ENCODE data around the gene TRAPPC2B.
"Not testable (repeated sequence)": the region's sequence is repeated elsewhere in the genome, so short reads cannot be mapped to it uniquely, and the experiment has no call there.

Gene TRAPPC2B

DNA sequence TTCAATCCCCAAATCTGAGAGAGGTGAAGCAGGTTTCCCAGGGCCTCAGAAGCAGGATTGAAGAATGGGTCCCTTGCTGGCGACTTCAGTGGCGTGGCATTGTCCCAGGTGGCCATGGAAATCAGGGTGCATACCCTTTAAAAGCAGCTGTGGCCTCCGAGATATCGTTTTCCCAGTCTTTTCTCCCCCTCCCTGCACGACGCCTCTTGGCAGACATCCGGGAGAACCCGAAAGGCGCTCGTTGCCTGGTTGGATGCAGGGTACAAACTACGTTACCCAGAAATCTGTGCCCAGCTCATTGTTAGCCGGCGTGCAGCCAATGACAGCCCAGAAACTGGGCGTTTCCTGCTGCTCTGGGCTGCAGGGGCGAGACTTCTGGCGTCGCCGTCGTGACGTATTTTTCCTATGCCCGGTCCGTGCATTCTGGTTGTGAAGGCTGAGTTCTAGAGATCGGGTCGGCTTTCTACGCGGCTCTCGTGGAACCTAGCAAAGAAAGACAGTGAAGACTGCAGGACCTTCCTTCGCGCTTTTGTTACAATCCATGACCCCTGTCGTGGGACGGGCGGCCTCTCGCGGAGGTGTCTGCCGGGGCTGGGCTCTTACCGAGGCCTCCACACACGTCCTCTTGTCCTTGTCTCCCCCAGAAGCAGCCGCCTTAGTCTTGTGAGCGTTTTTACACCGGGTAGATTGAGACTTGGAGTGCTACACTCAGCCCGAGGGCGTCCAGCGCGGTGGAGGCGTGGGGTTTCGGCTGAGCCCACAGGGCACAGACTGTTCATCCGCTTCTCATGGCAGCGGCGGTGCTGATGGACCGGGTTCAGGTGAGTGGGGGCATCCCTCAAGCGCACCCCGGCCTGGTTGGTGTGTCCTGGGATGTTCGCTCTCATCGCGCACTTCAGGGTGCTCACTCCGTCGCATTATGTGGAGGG, 12.2 kb upstream of the TRAPPC2B start, which contains the start of gene ZNF304:
Gene ZNF304 (plus strand): TSS at position 395 of the 929 bp plus-strand sequence. CDS start 394 bp downstream, at position 789.
- Mint-ChIP-seq H3K4me1 (ENCODE audit: low read depth) (peaks cover 17% of the 10 kb centered on the region), H3K4me3 (peak within 1 kb of the TSS; percentile 93), H3K36me3 (ENCODE audit: low read depth) (peaks cover 55% of the 10 kb centered on the region), H3K27me3 (ENCODE audit: low read depth) (no peaks in the 10 kb centered on the region), H3K9me3 (peaks cover 51% of the 10 kb centered on the region), H3K27ac (peak within 1 kb of the TSS; percentile 83)
- DNase-seq (ENCODE audit: low spot score): peak; percentile 87

GRCh38 chr19:57351867-57352266, 11.5 kb upstream of the TRAPPC2B start:
- peaks cover 17% of the 10 kb centered on the region for H3K4me1 Mint-ChIP-seq (ENCODE audit: low read depth)
- H3K27ac Mint-ChIP-seq: peak overlapping the region; percentile 83
- H3K9me3 Mint-ChIP-seq: peaks cover 57% of the 10 kb centered on the region
- H3K4me3 Mint-ChIP-seq: peak overlapping the region; percentile 93
- DNase-seq (ENCODE audit: low spot score): no peak
- H3K27me3 Mint-ChIP-seq (ENCODE audit: low read depth): no peaks in the 10 kb centered on the region
- H3K36me3 Mint-ChIP-seq (ENCODE audit: low read depth): peaks cover 62% of the 10 kb centered on the region

GRCh38 chr19:57355916-57356315, 7.4 kb upstream of the TRAPPC2B start:
- Mint-ChIP-seq H3K27me3 (ENCODE audit: low read depth) (no peaks in the 10 kb centered on the region), H3K4me1 (ENCODE audit: low read depth) (peaks cover 15% of the 10 kb centered on the region), H3K4me3 (no peak overlapping the region), H3K27ac (no peak overlapping the region), H3K36me3 (ENCODE audit: low read depth) (peaks cover 82% of the 10 kb centered on the region), H3K9me3 (peaks cover 75% of the 10 kb centered on the region)
- DNase-seq (ENCODE audit: low spot score): no peak

DNA sequence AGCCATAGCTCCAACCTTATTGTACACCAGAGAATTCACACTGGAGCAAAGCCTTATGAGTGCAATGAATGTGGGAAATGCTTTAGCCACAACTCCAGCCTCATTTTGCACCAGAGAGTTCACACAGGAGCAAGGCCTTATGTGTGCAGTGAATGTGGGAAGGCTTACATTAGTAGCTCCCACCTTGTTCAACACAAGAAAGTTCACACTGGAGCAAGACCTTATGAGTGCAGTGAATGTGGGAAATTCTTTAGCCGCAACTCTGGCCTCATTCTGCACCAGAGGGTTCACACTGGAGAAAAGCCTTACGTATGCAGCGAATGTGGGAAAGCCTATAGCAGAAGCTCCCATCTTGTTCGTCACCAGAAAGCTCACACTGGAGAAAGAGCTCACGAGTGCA, 5.9 kb upstream of the TRAPPC2B start:
- Mint-ChIP-seq H3K27ac (no peak overlapping the region), H3K36me3 (ENCODE audit: low read depth) (peaks cover 74% of the 10 kb centered on the region), H3K4me1 (ENCODE audit: low read depth) (peaks cover 5% of the 10 kb centered on the region)

GRCh38 chr19:57359300-57359699, 4.1 kb upstream of the TRAPPC2B start:
- H3K27me3 Mint-ChIP-seq (ENCODE audit: low read depth): peaks cover 3% of the 10 kb centered on the region
- H3K4me3 Mint-ChIP-seq: no peak overlapping the region
- peaks cover 10% of the 10 kb centered on the region for H3K4me1 Mint-ChIP-seq (ENCODE audit: low read depth)
- H3K27ac Mint-ChIP-seq: no peak overlapping the region
- DNase-seq (ENCODE audit: low spot score): no peak
- peaks cover 65% of the 10 kb centered on the region for H3K9me3 Mint-ChIP-seq
- H3K36me3 Mint-ChIP-seq (ENCODE audit: low read depth): peaks cover 66% of the 10 kb centered on the region

More for the DNA sequence above, 5.9 kb upstream of the TRAPPC2B start:
- Mint-ChIP-seq H3K27me3 (ENCODE audit: low read depth) (no peaks in the 10 kb centered on the region), H3K4me3 (no peak overlapping the region), H3K9me3 (peaks cover 69% of the 10 kb centered on the region)
- no peak for DNase-seq (ENCODE audit: low spot score)

DNA sequence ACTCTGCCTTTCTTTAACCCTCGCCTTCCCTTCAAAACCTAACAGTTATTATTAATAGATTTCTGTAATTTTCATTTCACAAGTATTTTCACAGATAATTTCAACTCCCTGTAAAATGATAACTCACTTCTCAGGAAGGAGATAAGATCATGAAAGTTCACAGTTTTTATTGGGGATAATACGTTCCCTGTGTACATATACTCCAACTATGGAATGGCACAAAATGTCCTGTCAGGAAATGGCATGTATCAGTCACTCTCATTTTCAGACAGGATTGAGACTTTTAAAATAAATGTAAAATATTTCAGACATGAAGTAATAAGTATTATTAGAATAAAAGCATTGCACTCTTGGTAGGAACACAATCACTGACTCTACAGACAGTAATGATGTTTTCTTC, 932 bp upstream of the TRAPPC2B start:
- Mint-ChIP-seq H3K27ac (no peak overlapping the region), H3K27me3 (ENCODE audit: low read depth) (peaks cover 3% of the 10 kb centered on the region), H3K9me3 (peaks cover 42% of the 10 kb centered on the region), H3K4me3 (peak overlapping the region; percentile 94), H3K36me3 (ENCODE audit: low read depth) (peaks cover 38% of the 10 kb centered on the region), H3K4me1 (ENCODE audit: low read depth) (peaks cover 10% of the 10 kb centered on the region)
- DNase-seq (ENCODE audit: low spot score): no peak

DNA sequence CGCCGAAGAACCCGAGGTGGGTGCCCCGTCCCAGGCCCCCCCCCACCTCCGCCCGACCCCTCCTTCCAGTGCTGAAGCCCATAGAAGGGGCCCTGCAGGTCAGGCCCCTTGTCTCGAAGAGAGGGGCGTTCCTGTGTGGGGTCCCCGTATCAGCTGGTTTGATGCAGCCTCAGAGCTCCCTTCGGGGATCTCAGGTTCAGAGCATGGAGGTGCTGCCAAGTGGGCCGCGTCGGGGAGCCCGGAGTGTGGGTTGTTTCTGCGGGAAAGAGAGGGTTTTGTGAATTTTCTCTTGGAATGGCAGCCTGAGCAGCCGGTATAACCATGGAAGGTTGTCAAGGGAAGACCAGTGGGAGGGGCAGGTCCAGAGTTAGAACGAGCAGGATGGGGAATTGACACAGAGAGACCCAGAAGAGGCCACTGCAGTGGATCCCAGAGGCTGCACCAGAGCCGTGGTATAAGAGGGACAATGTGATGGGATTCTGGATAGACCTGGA, 384 bp downstream of the TRAPPC2B start:
- Mint-ChIP-seq H3K9me3 (peaks cover 35% of the 10 kb centered on the region), H3K27ac (peak overlapping the region; percentile 96), H3K4me1 (ENCODE audit: low read depth) (peaks cover 10% of the 10 kb centered on the region), H3K4me3 (peak overlapping the region; percentile 94), H3K27me3 (ENCODE audit: low read depth) (peaks cover 3% of the 10 kb centered on the region), H3K36me3 (ENCODE audit: low read depth) (peaks cover 29% of the 10 kb centered on the region)
- no peak for DNase-seq (ENCODE audit: low spot score)

GRCh38 chr19:57366776-57367175, 3.4 kb downstream of the TRAPPC2B start:
- H3K4me3 Mint-ChIP-seq: no peak overlapping the region
- no peak overlapping the region for H3K27ac Mint-ChIP-seq
- H3K4me1 Mint-ChIP-seq (ENCODE audit: low read depth): peaks cover 10% of the 10 kb centered on the region
- no peak for DNase-seq (ENCODE audit: low spot score)
- peaks cover 3% of the 10 kb centered on the region for H3K27me3 Mint-ChIP-seq (ENCODE audit: low read depth)
- peaks cover 34% of the 10 kb centered on the region for H3K36me3 Mint-ChIP-seq (ENCODE audit: low read depth)
- peaks cover 32% of the 10 kb centered on the region for H3K9me3 Mint-ChIP-seq

DNA sequence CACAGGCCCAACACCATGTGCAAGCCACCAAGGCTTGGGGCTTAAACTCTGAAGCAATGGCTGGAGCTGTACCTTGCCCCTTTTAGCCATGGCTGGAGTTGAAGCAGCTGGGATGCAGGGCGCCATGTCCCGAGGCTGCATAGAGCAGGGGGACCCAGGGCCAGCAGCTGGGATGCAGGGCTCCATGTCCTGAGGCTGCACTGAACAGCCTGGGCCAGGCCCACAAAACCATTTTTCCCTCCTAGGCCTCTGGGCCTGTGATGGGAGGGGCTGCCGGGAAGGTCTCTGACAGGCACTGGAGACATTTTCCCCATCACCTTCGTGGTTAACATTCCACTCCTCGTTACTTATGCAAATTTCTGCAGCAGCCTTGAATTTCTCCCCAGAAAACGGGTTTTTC, 10.8 kb downstream of the TRAPPC2B start:
- Mint-ChIP-seq H3K27ac (no peak overlapping the region), H3K9me3 (peaks cover 71% of the 10 kb centered on the region), H3K27me3 (ENCODE audit: low read depth) (no peaks in the 10 kb centered on the region), H3K36me3 (ENCODE audit: low read depth) (peaks cover 65% of the 10 kb centered on the region), H3K4me3 (no peak overlapping the region), H3K4me1 (ENCODE audit: low read depth) (no peaks in the 10 kb centered on the region)
- no peak for DNase-seq (ENCODE audit: low spot score)

GRCh38 chr19:57374647-57375046, 11.3 kb downstream of the TRAPPC2B start:
- H3K27me3 Mint-ChIP-seq (ENCODE audit: low read depth); DNase-seq (ENCODE audit: low spot score); H3K4me1 Mint-ChIP-seq (ENCODE audit: low read depth); H3K27ac Mint-ChIP-seq; H3K4me3 Mint-ChIP-seq: not testable (repeated sequence)
- Mint-ChIP-seq H3K36me3 (ENCODE audit: low read depth) (peaks cover 67% of the 10 kb centered on the region), H3K9me3 (peaks cover 73% of the 10 kb centered on the region)

DNA sequence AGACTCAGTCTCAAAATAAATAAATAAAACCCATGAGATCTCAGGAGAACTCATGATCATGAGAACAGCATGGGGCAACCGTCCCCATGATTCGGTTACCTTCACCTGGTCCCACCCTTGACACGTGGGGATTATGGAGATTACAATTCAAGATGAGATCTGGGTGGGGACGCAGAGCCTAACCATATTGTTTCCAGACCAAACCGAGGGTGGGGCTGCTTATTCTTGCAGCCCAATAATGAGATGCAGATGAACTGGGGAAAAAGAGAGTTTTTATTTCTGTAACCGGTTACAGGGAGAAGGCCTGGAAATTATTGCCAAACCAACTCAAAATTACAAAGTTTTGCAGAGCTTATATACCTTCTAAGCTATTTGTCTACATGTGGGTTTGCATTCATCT, 12.8 kb downstream of the TRAPPC2B start:
- Mint-ChIP-seq H3K36me3 (ENCODE audit: low read depth) (peaks cover 60% of the 10 kb centered on the region), H3K27me3 (ENCODE audit: low read depth) (no peaks in the 10 kb centered on the region), H3K4me3 (no peak overlapping the region), H3K4me1 (ENCODE audit: low read depth) (no peaks in the 10 kb centered on the region), H3K27ac (no peak overlapping the region), H3K9me3 (peaks cover 82% of the 10 kb centered on the region)
- DNase-seq (ENCODE audit: low spot score): no peak

DNA sequence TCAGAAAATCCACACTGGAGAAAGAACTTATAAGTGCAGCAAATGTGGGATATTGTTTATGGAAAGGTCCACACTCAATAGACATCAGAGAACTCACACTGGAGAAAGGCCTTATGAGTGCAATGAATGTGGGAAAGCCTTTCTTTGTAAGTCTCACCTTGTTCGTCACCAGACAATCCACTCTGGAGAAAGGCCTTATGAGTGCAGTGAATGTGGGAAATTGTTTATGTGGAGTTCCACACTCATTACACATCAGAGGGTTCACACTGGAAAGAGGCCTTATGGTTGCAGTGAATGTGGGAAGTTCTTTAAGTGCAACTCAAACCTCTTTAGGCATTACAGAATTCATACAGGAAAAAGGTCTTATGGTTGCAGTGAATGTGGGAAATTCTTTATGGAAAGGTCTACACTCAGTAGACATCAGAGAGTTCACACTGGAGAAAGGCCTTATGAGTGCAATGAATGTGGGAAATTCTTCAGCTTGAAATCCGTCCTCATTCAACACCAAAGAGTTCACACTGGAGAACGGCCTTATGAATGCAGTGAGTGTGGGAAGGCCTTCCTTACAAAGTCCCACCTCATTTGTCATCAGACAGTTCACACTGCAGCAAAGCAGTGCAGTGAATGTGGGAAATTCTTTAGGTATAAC, 14.3 kb downstream of the TRAPPC2B start:
- H3K9me3 Mint-ChIP-seq: peaks cover 75% of the 10 kb centered on the region
- H3K27me3 Mint-ChIP-seq (ENCODE audit: low read depth): no peaks in the 10 kb centered on the region
- peaks cover 47% of the 10 kb centered on the region for H3K36me3 Mint-ChIP-seq (ENCODE audit: low read depth)
- no peaks in the 10 kb centered on the region for H3K4me1 Mint-ChIP-seq (ENCODE audit: low read depth)
- H3K4me3 Mint-ChIP-seq: no peak overlapping the region
- H3K27ac Mint-ChIP-seq: no peak overlapping the region
- no peak for DNase-seq (ENCODE audit: low spot score)

DNA sequence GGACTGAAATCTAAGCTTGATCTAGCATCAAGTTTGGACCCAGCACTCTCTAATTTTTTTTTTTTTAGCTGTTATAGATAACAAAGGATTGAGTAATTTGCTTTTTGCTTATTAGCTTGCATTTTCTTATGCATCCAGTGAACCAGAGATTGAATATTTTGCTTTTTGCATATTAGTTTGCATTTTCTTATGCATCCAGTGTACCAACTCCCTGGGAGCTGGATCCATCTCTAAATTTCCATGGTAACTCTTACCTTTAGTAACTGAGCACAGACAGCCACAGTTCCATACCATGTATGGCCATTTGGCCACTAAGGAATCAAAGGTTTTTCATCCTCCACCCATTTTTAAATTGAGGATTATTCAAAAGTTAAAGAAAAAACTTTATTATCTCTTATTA, 17.6 kb downstream of the TRAPPC2B start:
- Mint-ChIP-seq H3K4me3 (no peak overlapping the region), H3K36me3 (ENCODE audit: low read depth) (peaks cover 26% of the 10 kb centered on the region), H3K4me1 (ENCODE audit: low read depth) (no peaks in the 10 kb centered on the region), H3K27ac (no peak overlapping the region), H3K9me3 (peaks cover 65% of the 10 kb centered on the region), H3K27me3 (ENCODE audit: low read depth) (no peaks in the 10 kb centered on the region)
- no peak for DNase-seq (ENCODE audit: low spot score)
